Iris pigment epithelial cell (primary cell): ENCODE data around the gene FOXP1.

Experiments
- DNase-seq: peaks from one replicate; pipeline ENCODE4 v3.0.0-alpha.2; 2011; ENCODE audit warnings: low read depth

Gene FOXP1

DNA sequence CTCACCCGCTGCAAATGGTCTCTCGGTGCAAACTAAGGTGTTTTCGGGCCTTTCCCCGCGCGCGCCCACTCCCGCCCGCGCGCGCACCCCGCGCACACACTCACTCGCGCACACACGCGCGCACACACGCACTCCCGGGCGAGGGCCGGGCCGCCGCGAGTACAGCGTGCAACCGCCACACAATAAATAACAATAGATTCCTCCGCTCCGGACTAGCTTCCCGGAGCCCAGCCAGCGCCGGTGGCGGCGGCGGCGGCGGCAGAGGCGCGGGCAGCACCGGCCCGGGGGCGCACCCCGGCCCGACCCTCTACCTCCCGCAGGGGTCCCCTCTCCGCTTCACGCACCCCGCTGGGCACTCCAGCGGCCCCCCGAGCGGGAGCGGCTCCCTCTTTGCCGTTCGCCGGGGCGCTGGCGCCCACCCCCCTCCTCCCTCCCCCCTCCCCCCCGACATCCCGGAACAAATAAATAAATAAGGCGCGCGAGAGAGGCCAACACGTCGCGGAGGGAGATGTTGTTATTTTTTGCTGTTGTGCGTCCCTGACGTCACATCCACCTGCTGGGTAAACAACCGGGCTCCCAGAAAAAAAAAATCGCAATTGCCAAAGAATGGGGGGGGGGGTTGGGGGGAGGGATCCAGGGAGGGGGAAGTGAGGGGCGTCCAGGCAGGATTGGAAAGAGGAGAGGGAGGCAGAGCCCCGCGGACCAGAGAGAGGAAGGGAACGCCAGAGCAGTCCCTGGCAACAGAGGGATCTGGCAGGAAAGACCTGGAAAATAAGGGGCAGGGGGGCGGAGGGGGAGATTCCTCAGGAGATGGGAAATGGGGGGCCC is at the start of gene FOXP1:
Gene FOXP1, minus strand, starts transcription at position 163 of the 828 bp plus-strand sequence. CDS start 385,347 bp downstream, outside the sequence.
- peak; percentile 83 for DNase-seq

DNA sequence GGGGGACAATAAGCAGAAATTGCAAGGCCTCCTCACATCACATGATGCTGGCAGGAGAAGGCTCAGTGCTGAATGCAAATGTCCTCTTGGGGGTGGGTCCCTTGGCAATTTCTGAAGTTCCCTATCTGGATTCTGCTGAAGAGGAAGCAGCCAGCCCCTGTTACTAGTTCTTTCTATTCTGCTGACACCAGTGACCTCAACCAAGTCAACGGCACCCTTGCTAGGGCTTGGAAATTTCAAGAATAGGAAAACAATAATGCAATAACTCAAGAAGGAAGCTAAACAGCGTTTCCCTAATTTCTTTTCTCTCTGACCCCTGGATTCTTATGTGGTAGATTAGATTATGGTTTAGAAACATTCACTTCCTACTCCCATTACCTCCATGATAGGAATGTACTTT is 46.2 kb upstream of the FOXP1 start:
- no peak for DNase-seq

DNA sequence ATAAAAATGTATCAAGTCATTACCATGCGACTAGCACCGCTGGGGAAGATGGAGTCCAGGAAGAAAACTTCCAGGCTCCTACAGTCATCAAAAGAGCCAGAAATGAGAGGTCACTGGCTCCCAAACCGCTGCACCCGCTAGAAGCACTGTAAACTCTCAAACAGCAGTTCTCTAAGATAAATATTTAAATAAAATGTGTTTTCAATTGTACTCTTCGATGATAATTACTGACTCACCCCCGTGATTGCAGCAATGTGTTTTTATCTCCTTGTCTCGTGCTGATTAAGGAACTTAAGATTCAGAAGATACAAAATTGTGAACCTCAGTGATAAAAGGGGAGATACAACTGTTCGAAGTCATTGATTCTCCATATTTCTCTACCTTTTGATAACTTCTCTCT is 45.8 kb upstream of the FOXP1 start:
- peak; percentile 41 for DNase-seq

DNA sequence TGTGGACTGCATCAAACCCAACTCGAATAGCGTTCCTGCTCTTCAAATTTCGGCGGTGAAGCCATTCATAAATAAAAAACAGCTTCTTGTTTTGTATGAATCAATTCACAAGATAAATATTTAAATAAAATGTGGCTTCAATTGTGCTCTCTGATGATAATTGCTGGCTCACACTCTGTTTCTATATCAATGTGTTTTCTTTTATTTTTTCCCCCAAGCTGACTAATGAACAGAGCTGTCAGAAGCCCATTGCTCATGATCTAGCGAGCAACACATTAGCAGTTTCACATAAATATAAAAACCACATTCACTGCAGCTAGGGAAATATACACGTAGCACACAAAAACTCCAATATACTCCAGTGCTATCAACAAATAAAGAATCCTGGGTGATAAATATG is 45.0 kb upstream of the FOXP1 start:
- no peak for DNase-seq

DNA sequence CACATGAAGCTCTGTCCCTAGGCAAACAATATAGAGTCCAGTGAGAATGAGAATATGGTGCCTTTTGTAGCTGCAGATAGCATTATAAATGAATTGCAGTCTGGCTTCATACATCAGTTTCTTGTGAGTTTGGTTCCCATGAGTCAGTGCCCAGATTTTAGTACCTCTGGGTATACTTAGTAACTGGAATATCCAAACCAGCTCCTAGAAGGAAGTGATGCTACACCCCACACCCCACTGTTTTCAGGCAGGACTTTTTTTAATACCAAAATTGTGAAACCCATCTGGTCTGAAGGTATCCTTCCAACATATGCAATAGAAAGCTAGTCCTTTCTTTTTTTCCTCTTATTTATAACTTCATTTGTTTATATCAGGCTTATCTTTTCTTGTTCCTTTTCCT is 42.1 kb upstream of the FOXP1 start:
- no peak for DNase-seq

DNA sequence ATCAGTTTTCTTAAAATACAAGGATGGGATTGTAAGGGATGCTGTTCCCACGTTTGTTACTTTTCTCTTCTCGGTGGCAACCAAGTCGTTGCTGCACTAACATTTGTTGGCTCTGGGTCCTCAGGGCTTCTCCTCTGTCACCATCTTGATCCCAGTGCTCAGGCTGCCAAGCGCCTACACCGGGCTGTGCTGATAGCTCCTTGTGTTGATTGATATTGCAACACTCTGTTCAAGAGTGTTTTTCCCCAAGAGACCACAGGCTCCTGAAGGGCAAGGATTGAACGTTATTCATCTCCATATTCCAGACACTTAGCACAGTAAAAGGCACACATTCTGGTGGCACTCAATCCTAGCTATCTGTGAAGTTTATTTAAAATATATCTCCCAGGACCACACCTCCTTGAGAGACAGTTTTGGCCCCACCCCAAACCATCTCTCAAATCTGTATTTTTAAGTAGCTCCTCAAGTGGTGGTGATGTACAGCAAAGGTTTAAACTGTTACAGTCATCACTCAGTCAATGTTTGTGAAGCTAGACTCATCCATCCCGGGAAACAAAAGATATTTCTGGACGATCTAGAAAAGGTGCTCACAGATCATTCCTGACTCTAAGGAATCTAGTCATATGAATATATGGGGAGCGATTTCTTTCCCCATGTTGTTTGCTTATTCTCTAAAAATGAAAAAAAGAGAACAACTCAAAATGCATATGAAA is 38.5 kb upstream of the FOXP1 start:
- no peak for DNase-seq

DNA sequence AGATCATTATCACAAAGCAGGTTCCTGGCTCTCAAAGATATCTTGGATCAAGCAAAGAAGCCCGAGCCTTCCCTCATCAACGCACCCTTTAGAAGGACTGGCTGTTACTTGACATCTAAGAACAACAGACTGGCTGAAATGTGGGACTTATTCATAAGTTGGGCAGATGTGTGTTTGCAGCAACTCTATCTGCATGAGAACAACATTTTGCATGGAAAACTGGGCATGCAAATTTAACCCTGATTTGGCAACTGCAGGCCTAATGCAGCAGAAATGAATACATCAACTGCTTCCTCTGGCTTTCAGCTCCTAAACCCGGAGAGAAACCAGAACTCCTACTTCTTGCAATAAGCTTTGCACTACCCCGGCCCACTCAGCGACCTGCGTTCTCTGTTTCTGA is 35.0 kb upstream of the FOXP1 start:
- DNase-seq, result no peak

DNA sequence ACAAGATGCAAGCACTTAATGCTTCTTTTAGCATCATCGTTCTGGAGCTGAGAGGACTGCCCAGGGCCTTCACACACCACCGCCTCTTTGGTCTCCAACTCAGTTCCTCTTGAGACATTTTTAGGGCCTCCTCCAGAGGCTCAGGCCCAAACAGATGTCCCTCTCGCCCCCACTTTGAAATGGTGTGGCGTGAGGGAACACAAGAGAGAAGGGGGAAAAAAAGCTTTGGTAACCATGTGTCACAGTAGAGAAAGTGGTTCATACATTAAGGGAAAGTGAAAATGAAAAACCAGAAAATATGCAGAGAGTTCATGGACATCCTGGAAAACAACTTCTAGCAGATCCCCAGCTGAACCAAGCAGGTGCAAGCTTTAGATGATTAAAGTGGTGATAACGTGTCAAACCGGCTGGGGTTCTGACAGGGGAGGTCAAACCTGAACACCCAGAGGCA is 33.1 kb upstream of the FOXP1 start:
- no peak for DNase-seq

DNA sequence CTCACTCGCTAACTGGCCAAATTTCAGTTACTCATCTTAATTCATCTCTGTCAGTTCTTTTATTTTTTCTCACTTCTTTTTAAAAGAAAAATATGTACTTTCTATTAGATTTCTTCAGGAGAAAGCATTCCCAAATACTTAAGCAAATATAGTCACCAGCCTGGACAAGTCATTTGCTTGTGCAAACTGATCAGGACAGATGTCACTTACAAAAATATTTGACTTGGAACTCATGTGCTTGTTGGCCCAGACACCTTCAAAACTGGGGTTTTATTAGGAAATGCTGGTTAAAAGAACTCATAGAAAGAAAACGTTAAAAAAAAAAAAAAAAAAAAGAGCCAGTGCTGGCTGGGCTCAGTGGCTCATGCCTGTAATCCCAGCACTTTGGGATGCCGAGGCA is 31.3 kb upstream of the FOXP1 start:
- no peak for DNase-seq

DNA sequence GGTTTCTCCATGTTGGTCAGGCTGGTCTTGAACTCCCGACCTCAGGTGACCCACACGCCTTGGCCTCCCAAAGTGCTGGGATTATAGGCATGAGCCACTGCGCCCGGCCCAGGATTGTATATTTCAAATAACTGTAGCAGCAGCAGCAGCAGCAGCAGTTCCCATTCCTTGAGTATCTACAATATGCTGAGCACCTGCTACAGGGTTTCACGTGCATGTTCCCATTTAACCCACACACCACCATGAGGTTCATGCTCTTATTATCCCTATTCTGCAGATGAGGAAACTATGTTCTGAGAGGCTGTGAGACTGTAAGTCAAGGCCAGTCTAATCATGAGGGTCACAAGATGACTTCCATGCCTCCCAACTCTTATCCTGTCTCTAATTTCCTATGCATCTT is 30.9 kb upstream of the FOXP1 start:
- DNase-seq, result no peak

DNA sequence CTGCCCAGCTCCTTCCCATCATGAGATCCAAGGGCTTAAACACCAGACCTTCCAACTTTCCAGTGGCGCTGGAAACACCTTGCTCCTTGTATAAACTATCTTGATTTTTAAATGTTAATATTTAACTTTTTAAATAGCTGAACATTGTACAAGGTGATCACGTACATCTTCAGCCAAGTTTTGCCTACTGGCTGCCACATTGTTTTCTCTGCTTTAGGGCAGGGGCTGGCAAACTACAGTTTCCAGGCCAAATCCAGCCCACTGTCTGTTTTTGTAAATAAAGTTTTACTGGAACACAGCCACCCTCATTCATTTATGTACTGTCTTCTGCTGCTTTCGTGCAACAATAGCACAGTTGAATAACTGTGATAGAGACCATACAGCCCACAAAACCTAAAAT is 27.6 kb upstream of the FOXP1 start:
- no peak for DNase-seq

DNA sequence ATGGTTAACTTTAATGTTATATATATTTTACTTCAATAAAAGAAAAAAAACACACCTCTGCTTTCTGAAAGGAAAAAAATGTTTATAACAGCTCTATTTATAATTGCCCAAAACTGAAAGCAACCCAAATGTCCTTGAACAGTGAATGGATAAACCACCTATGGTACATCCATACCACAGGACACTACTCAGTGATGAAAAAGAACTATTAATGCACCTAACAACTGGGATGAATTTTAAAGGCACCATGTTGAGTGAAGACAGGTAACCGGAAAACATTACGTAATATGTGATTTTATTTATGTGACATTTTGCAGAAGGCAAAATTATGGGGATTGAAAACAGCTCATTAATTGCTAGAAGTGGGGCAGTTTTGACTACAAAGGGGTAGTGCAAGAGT is 23.8 kb upstream of the FOXP1 start:
- no peak for DNase-seq

DNA sequence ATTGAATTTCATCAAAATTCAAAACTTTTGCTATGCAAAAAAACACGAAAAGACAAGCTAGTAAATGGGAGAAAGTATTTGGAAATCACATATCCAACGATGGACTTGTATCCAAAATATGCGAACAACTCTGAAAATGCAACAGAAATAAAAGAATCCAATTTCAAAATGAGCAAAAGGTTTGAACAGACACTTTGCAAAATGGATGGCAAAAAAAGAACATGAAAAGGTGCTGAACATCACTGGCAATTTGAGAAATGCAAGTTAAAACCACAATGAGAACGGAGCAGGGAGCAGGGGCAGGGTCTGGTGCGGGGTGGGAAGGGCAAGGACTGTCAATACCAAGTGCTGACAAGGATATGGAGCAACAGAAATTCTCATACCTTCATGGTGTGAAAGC is 23.1 kb upstream of the FOXP1 start:
- no peak for DNase-seq

DNA sequence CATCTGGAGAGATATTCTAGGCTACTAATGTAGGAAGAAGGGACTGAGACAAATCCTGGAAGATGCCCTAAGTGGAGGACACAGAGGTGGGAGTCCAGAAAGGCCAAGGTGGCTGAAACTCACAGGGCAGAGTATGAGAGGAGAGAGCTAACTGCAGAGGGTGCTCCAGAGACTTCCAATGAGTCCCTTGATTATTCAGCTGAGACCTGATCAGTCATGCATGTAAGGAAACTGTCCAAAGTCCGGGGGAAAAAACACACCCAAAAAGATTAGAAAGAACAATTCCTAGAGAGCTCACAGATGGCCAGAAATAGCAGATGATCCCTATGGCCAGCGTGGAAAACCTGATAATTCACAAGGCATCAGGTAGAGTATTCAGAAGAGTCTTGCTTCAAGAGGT is 18.7 kb upstream of the FOXP1 start:
- DNase-seq, result no peak

DNA sequence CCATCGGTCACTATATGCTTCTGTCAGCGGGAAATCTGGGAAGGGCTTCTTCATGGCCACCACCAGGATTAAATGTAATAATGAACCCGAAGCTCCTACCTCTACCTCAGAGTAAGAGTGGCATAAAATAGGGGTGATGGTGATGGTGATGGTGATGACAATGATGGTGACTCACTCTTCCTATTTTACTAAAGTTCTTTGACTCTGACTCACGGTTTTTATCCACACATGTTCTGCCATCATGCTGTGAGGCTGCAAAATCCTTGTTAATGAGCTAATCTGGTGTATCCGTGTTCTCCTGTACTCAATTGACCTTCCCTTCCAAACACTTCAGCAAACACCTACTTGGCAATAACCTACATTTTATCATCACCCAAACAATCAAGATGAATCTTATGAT is 18.3 kb upstream of the FOXP1 start:
- peak; percentile 75 for DNase-seq

DNA sequence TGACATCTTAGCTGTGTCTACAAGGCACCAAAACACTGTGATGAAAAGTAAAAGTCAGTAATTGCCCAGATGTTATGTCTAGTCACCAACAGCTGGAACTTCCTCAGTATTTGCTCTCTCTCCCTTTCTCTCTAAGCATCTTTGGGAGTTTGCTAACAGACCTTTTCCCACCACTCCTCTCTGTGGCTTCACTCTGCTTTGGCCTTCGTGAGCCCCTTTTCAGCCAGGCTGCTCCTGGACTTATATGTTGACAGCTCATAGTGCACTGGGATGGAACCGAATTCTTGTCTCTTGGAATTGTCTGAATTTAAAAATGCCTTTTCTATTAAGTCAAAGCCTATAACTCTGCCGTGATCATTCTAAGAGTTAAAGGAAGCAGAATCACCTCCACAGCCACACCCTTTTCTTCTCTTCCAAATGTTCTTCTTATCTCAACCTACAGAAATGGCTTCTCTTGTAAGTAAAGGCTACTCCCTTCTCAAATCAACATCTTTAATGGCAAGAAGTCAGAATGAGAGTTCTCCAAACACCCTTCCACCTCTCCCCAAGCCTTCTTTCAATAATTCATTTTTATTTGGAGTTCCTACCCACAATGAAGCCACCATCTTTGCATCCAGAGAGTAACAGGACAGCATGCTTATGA is 17.2 kb upstream of the FOXP1 start:
- no peak for DNase-seq

DNA sequence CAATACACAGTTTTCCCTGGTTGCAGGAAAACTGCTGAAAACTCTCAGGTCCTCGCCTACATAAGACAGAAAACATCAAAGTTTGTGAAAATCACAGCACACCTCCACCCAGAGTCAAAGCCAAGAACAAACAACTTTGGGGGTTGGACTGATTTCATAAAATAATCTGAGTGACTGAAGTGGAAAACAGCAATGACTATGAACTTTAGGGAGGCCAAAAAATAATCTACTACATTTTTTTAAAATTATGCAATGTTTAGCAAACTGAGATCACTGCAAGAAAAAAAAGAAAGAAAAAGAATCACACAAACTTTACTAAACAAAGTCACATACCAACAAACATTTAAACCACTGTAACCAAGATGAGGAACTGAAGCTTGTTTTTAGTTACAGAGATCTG is 15.9 kb upstream of the FOXP1 start:
- DNase-seq, result peak; percentile 58

DNA sequence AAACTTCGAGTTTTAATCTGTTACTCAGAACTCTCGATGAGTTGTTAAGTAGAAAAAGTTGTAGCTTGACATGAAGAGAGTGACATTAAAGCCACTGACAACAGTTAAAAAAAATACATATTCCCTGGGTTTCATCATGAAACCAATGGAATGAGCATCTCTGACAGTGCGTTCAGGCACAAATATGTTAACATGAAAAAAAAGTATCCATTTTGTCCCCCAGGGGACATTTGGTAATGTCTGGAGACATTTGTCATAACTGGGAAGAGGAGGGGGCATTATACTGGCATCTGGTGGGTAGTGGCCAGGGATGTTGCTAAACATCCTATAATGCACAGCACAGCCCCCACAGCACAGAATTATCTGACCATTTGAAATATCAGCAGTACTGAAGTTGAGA is 14.8 kb upstream of the FOXP1 start:
- DNase-seq, result no peak

DNA sequence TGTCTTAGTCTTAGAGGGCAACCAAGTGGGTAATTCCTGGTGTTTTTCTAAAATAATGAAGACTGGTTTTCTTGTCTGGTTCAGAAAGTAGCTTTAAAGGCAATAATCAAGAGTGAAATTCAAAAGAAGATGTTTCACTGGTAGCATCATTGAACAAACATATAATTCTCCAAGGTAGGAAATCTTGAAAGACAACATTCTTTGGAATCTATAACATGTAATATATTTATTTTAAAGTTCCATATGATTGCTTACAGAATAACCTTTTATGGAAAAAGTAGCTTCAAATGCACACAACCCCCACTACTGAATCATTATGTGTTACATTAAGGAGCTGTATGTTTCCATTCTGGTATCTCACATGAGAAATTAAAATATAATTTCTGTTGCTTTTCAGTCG is 13.8 kb upstream of the FOXP1 start:
- no peak for DNase-seq

DNA sequence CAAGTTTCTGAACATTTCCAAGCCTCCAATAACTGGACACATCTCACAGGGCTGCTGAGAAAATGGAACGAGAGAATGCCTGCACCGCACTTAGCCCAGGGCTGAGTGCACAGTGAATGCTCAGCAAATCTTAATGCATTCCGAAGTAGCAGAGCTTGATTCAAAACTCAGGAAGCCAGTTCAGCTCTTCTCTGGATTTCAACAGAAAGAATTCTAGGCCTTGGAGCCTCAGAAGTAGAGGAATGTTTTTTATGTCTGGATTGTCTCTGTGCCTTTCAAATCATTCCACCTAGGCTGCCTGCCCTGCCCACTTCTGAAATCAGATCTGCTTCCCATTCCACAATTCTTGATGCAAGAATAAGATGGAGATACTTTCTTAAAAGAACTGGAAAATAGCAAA is 9.6 kb upstream of the FOXP1 start:
- no peak for DNase-seq

DNA sequence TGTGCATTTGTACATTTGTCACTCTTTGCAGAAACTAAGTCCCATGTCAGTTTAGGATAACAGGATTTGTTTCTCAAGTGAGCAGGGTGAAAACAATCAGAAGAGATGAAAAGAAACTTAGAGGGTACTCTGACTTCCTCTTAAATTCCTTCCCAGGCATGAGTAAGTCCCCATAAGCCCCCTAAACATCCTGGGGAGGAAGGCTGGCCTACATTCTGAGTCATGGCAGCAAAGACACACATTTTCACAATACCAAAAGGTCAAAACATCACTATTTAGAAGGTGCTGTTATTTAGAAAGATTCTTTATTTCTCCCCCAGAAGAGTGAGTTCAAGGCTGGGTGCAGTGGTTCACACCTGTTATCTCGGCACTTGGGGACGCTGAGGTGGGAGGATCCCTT is 7.6 kb upstream of the FOXP1 start:
- peak; percentile 54 for DNase-seq

DNA sequence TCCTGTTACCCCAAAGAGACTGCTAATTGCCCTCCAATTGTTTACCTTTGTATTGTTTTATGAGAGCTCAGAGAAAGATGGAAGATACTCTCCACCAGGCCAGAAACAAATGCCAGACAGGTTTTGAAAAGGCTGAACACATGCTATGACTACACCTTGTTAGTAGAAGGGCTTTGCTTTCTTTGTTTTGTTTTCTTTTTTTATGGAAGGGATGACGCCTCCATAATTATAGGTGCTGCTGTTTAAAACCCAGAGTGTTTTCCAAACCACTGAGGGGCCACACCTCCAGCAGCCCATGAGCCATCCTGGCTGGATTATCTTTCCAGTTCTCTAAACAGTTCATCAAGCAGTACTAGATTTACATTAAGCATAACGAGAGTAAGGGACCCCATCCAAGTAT is 5.6 kb upstream of the FOXP1 start:
- DNase-seq, result no peak

DNA sequence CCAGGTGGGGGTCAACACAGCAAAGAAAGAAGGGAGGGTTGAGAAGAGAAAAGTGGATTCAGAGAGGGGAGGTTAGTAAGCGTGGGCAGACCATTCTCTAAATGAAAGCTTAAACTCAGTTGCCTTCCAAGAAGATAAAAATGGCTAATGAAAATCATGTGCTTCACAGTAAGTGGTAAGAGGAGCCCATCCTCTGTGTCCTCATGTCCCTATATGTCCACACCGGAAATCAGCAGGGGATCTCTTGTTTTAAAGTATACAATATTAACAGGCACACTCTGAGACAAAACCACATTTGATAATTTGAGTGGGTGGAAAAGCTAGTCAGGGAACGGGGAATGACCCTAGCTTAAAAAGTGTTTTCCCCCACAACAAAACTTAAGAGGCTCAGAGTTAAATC is 4.4 kb upstream of the FOXP1 start:
- peak; percentile 31 for DNase-seq
